NCI-H187 (cell line): ENCODE measurements around the gene NHLRC4.
A peak's percentile ranks its signal among the peaks of the same experiment; 100 is the strongest.

ENCODE experiments used
- DNase-seq, 2 experiments: peaks; one replicate each; lab custom pipeline; 2025; lab: John Stamatoyannopoulos, UW

Gene NHLRC4

DNA sequence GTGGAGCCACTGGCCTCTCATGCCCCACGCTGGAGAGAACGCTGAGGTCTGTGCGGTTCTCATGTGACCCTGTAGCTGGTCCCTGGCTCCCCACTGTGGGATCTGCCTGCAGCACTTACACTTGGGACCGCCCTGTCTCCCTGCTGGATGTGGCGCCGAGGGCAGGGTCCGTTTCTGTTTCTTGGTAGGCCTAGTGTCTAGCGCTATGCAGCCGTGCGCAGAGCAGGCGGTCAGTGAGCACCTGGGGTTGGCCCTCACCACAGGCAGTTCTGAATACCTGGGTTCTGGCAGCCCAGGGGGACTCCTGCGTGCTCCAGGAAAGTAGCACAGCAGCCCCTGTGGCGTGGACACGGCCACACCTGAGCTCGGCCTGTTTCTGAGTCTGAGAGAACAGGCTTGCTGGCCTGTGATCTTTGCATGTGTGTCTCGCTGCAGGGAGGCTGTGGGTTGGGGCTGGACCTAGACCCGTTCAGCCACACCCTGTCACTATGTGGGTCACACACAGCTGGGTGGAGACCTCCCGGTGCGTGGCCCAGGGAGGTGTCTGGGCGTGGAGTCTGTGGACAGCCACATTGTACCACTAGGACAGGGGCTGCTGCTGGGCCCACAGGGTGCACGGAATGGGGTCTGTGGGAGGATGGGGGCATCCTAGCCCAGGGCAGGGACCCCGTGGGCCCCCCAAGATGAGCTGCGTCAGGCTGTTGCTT is 36.5 kb upstream of the NHLRC4 start:
- DNase-seq = no peak

- DNase-seq = no peak
Measured at GRCh38 chr16:531494-532125, 35.2 kb upstream of the NHLRC4 start.

DNA sequence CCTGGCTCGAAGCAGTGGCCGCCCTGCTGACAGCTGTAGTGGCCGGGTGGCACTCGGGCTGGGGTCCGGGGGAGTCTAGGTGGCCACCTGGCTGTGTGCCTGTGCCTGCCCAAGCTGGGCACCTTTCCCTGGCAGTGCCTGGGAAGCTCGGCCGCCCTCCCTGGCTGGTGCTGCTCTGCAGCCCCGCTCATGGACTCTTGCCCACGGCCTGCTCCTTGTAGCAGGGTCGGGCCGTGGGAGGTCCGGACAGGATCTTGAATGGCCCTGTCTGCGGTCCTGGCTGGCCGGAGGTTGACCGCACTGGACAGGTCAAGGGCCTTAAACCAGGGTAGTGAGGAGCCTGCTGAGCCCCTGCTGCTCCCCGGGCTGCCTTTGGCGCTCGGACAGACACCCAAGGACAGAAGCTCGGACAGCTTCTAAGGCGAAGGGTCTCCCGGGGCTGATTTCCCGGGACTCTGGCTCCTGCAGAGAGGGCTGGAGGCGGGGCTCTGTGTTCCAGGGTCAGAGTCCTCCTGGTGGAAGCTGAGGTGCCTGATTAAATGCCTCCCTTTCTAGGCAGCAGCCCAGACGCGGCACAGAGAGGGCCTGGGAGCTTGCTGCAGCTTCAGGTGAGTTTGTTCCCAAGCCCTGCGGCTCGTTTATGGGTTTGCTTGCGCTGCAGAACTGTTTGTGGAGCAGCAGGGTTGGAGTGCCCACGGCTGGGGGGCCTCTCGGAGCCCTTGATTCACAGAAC is 33.2 kb upstream of the NHLRC4 start:
- no peak for DNase-seq

DNA sequence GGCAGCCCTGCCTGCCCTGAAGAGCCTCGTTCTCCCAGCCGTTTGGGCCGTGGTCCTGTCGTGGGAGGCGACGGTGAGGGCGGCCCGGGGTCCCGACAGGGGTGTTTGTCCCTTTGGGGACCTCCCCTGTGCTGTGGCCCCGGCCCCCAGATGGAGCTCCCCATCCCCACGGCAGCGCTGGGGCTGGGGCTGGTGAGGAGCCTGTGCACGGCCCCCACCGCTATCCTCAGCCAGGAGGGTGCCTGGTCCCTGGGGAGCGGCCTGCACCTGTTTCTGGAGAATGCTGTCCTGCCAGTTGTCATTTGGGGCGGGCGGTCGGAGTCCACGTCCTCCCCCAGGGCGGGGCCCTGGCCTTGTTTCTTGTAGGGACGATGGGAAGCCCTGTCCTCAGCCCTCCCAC is 32.7 kb upstream of the NHLRC4 start:
- no peak for DNase-seq

GRCh38 chr16:534856-535445 is 31.9 kb upstream of the NHLRC4 start:
- DNase-seq = no peak

GRCh38 chr16:535446-536405 is 31.1 kb upstream of the NHLRC4 start:
- no peak for DNase-seq

DNA sequence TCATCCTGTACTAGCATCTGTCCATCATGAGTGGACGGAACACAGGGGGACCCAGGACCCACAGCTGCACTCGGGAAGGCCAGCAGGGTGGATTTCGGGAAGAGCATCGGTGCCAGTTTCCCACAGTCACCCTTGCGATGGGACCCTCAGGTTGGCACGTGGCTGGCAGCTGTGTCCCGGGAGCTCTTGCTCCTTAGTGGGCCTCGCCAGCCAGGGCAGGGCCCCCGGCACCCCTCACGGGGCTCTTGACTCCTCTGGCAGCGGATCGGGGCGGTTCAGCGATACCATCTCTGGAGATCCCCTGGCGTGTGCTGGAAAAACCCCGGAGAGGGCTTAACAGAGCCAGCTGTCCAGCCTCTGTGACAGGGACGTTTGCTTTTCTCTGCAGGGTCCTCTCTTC is 30.1 kb upstream of the NHLRC4 start:
- DNase-seq = no peak

DNA sequence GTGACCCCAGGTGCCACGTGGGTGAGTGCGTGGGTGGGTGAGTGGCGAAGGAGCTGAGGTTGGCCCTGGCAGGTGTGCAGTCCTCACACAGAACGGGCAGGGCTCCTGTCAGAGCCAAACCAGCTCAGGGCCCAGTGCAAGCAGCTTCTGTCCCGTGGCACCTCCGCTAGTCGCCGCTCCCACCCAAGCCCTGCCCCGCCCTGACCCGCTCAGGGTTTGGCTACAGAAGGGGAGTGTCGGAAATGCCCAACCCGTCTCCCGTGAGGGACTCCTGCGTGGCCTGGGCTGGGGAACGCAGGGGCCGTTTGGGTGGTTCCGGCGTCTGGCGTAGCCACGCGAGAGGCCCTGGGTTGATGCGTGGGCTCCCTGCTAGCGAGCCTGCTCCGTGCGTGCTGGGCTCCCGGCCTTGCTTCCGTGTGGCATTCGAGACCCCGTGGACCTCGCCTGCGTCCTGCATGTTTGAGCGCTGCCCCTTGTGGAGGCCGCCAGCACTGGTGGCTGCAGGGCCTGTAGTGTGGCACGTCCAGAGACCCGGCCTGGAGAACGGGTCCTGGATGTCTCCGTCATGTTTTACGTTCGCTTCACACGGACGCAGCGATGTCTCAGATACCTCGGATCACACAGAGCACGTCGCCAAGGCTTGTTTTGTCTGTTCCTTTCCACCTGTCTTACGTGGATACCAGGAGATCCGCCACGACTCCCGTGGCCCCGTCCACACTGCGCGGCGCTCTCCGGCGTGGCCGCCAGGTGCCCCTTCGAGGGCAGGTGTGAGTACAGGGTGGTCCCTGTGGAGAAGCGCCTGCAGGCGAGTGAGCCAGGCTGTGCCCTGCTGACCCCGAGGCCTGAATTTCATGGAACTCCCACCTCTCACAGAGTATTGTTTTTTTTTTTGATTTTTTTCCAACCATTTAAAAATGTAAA is 29.1 kb upstream of the NHLRC4 start:
- DNase-seq = no peak

GRCh38 chr16:539901-540530 is 26.8 kb upstream of the NHLRC4 start:
- DNase-seq = no peak

GRCh38 chr16:540645-541340 is 26.0 kb upstream of the NHLRC4 start:
- DNase-seq = no peak

DNA sequence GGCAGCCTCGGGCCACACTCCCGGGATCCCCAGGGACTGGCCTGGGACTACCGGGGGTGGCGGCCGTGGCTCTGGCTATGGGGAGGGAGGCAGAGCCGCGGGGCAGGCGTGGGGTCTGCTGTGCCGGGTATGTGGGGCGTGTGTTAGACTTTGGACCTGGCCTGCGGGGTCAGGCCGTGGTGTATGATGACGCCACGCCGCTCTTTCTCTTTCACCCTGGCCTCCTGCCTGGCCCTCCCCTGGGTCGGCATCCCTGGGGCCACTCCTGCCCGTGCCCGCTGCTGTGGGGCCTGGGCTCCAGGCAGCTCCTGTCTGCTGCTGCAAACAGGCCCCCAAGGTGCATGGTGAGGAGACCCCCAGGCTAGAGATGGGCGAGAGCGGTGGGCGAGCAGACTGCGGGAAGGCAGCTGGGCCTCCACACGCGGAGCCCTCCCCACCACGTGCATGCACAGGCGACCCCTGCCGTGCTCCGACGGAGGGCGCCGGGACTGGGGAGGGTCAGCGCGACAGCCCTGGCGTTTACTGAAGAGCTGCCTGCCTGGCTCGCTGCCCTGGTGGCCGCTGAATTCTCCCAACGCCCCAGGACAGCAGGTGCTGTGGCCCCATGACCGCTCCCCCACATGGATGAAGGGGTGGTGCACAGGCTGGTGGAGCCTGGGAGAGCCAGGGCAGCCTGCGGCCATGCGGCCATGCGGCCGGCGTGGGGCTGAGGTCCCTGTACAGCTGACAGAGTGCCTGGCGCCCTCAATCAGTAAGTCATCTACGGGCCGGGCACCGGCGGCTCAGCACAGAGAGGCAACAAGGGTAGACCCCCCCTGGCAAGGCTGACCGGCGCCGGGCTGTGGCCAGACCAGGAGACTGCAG is 23.3 kb upstream of the NHLRC4 start:
- no peak for DNase-seq

DNA sequence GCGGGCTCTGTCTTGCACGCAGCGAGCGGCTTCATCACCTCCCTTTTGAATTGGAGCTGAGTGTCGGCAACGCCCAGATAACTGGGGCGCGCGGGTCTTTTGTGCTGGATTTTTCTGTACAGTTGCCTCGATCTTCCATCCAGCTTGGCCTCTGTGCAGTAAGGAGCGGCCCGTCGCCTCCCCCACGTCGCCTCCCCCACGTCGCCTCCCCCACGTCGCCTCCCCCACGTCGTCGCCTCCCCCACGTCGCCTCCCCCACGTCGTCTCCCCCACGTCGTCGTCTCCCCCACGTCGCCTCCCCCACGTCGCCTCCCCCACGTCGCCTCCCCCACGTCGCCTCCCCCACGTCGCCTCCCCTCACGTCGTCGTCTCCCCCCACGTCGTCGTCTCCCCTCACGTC is 22.3 kb upstream of the NHLRC4 start:
- DNase-seq = no peak

DNA sequence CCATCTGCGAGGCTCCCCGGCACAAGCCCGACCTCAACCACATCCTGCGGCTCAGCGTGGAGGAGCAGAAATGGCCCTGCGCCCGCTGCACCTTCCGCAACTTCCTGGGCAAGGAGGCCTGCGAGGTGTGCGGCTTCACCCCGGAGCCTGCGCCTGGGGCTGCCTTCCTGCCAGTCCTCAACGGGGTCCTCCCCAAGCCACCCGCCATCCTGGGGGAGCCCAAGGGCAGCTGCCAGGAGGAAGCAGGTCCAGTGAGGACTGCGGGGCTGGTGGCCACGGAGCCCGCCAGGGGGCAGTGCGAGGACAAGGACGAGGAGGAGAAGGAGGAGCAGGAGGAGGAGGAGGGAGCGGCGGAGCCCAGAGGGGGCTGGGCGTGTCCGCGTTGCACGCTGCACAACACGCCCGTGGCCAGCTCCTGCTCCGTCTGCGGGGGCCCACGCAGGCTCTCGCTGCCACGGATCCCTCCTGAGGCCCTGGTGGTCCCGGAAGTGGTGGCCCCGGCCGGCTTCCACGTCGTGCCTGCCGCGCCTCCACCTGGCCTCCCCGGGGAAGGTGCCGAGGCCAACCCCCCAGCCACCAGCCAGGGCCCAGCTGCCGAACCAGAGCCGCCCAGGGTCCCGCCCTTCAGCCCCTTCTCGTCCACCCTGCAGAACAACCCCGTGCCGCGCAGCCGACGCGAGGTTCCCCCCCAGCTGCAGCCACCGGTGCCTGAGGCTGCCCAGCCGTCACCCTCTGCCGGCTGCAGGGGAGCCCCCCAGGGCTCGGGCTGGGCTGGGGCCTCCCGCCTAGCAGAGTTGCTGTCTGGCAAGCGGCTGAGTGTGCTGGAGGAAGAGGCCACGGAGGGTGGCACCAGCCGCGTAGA is 19.7 kb upstream of the NHLRC4 start:
- DNase-seq = peak; percentile 13 to 57

DNA sequence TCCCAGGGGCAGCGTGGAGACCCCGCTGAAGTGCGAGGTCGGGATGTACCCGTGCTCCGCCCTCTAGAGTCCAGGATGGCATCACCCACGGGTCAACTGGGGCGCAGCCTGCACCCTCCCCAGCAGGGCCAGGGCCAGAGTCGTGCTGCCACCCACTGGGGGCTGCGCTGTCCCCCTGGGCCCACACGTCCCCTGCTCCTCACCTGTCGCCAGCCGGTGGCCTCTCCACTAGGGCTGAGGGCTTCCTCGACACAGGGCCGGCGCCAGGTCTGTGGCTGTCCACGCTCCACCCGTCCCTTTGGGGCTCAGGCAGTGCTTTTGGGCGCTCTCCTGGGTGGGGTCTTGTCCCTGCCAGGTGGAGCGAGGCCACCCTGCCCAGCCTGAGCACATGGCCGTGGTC is 18.2 kb upstream of the NHLRC4 start:
- DNase-seq = no peak

- DNase-seq = no peak
Measured at GRCh38 chr16:549544-550263, 17.1 kb upstream of the NHLRC4 start.

DNA sequence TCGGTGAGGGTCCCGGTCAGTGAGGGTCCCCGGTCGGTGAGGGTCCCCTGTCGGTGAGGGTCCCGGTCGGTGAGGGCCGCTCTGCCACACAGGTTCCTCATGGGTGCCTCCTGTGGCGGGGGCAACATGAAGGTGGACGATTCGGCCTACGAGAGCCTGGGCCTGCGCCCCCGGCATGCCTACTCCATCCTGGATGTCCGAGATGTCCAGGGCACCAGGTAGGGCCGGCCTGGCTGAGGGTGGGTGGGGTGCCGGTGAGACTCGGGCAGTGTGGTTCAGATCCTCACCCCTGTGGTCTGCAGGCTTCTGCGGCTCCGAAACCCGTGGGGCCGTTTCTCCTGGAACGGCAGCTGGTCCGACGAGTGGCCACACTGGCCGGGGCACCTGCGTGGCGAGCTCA is 15.6 kb upstream of the NHLRC4 start:
- DNase-seq = no peak

DNA sequence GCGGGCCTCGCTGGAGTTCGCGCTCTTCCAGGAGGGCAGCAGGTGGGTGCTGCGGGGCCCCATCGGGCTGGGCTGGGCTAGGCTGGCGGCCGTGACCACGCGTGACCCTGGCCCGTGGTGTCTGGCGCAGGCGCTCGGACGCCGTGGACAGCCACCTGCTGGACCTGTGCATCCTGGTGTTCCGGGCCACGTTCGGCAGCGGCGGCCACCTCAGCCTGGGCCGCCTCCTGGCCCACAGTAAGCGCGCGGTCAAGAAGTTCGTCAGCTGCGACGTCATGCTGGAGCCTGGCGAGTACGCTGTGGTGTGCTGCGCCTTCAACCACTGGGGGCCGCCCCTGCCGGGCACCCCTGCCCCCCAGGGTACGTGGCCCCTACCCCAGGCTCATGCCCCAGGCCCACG is 14.6 kb upstream of the NHLRC4 start:
- DNase-seq = no peak
